IMR-90 (cell line): ENCODE results near the gene TRMO.

Source experiments
- ELK1 ChIP-seq: fragments of 150-350 bp; IDR thresholded peaks from 2 replicates; pipeline ENCODE4 v1.6.1; 2016; ENCODE audit warnings: low read depth, mild to moderate bottlenecking, low read length, moderate library complexity, borderline replicate concordance
- MAZ ChIP-seq: IDR thresholded peaks from 2 replicates; pipeline ENCODE4 v1.6.1; 2012; ENCODE audit warnings: low read depth, mild to moderate bottlenecking, low read length, improper control_type of control experiment, moderate library complexity, borderline replicate concordance
- NFE2L2 ChIP-seq: fragments of 150-350 bp; IDR thresholded peaks from 2 replicates; pipeline ENCODE4 v1.6.1; 2016; ENCODE audit warnings: low read depth, mild to moderate bottlenecking, low read length
- POLR2A ChIP-seq: IDR thresholded peaks from 2 replicates; pipeline ENCODE4 v1.6.1; 2012; ENCODE audit warnings: mild to moderate bottlenecking, low read depth, low read length
- RAD21 ChIP-seq: IDR thresholded peaks from 2 replicates; pipeline ENCODE4 v1.6.1; 2012; ENCODE audit warnings: low read length, improper control_type of control experiment
- RFX5 ChIP-seq: IDR thresholded peaks from 2 replicates; pipeline ENCODE4 v1.8.0; 2012; ENCODE audit warnings: low read depth, mild to moderate bottlenecking, low read length, moderate library complexity
- SMC3 ChIP-seq: fragments of 150-350 bp; IDR thresholded peaks from 2 replicates; pipeline ENCODE4 v1.6.1; 2016; ENCODE audit warnings: low read depth, mild to moderate bottlenecking, antibody characterized with exemption, low read length, moderate library complexity
- TF ChIP-seq, protein P1 (sequence below): conservative IDR thresholded peaks from 2 replicates; pipeline ENCODE4 v1.5.1; 2012; ENCODE audit warnings: mild to moderate bottlenecking, low read depth, low read length, improper control_type of control experiment

DNA sequence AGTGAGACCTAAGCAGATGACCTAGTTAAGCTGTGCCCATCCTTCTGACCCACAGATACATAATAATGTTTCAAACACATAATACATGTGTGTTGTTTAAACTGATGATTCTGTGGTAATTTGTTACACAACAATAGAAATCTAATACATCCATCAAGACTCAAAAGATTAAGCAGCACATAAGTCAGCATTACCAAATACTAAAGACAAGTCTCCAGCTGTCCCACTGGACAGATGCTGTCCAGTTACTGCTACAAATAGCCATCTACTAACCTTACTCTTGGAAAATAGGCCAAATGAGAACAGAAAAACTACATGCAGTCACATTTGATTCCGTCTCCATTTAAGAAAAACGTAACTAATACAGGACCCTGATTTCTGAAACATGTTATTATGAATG is 10.8 kb downstream of the TRMO start:
- TF ChIP-seq, protein P1, sequence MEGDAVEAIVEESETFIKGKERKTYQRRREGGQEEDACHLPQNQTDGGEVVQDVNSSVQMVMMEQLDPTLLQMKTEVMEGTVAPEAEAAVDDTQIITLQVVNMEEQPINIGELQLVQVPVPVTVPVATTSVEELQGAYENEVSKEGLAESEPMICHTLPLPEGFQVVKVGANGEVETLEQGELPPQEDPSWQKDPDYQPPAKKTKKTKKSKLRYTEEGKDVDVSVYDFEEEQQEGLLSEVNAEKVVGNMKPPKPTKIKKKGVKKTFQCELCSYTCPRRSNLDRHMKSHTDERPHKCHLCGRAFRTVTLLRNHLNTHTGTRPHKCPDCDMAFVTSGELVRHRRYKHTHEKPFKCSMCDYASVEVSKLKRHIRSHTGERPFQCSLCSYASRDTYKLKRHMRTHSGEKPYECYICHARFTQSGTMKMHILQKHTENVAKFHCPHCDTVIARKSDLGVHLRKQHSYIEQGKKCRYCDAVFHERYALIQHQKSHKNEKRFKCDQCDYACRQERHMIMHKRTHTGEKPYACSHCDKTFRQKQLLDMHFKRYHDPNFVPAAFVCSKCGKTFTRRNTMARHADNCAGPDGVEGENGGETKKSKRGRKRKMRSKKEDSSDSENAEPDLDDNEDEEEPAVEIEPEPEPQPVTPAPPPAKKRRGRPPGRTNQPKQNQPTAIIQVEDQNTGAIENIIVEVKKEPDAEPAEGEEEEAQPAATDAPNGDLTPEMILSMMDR, result no peak
- TF ChIP-seq POLR2A (no peak), RFX5 (no peak), RAD21 (no peak), NFE2L2 (no peak), SMC3 (no peak), ELK1 (no peak), MAZ (no peak)
